GM20431 (cell line): Measurements from ENCODE around the gene SCAMP1.

Experiments used
- in situ Hi-C: fragments of 300-500 bp; cut with MseI, MboI; formaldehyde crosslinking; loops from one replicate; pipeline ENCODE4 v1.15.0; 2020; ENCODE audit warnings: low sequenced_read_pairs; ENCODE audit not compliant: unreplicated experiment

Gene SCAMP1, protein sequence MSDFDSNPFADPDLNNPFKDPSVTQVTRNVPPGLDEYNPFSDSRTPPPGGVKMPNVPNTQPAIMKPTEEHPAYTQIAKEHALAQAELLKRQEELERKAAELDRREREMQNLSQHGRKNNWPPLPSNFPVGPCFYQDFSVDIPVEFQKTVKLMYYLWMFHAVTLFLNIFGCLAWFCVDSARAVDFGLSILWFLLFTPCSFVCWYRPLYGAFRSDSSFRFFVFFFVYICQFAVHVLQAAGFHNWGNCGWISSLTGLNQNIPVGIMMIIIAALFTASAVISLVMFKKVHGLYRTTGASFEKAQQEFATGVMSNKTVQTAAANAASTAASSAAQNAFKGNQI

DNA sequence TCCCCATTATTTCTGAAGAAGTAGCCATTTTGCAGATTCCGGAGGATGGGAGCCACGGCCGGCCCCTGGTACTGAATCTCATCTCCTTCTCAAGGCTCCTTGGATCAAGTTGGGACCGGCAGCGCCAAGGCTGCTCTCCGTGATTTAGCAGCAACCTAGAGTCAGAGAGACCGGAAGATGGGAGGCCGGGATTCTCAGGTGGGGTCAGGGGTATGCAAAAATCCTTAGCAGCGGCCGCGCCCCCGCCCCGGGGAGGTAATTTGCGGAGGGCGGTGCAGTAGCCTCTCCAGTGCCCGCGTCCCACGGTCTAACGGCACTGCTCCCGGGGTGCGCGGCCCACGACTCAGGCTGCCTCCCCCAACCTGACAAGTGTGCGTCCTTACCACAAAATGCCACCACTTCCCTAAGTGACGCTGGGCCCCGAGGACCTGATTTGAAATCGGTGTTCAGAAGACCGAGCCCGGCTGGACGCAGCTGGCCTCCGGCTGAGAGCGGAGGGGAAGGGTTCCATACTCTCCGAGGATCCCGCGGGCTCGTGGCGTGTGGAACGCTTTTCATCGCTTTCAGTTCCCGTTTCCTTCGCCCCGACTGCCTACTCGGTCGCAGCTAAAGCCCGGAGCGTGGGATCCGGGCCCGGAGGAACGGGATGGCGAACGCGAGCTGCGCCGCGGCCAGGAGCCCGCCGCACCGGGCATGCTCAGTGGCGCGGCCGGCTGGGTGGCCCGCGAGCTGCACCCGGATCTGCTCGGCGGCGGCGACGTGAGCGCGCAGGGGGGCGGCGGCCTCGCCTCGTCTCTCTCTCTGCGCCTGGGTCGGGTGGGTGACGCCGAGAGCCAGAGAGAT is at the start of gene SCAMP1:
TSS of gene SCAMP1 (plus strand) at position 787 of the 843 bp plus-strand sequence. CDS start at position 842, 55 bp downstream.
- in situ Hi-C loops, result loop anchor here (10.0 kb wide), 1 partner anchor 55 kb away; no protein-coding TSS in a partner anchor

DNA sequence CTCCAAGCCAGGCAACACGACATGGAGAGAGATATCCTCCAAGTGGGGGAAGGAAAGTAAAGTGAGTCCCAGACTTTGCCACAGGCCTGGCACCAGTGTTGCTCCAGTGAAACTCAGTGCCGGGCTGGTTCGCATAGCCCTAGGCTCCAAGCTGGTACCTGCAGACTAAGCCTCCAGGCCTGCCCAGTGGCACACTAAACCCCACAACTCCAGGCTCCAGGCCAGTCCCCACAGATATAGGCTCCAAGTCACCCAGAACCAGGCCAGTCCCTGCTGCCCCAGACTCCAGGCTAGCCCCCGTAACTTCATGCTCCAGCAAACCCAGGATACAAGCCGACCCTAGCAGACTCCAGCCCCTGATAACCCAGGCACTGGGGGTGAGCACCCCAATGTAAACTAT is 42.9 kb upstream of the SCAMP1 start:
- in situ Hi-C loops, result no loop called here

DNA sequence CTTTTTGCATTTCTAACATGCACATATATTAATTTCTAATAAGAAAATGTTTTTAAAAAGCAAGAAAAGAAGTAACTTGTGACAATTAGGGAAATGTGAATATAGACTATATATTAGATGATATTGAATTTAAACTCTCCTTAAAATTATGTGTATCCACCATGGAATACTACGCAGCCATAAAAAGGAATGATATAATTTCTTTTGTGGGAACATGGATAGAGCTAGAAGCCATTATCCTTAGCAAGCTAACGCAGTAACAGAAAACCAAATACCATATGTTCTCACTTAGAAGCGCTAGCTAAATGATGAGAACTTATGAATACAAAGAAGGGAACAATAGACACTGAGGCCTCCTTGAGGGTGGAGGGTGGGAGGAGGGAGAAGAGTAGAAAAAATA is 42.1 kb upstream of the SCAMP1 start:
- in situ Hi-C loops, result no loop called here

DNA sequence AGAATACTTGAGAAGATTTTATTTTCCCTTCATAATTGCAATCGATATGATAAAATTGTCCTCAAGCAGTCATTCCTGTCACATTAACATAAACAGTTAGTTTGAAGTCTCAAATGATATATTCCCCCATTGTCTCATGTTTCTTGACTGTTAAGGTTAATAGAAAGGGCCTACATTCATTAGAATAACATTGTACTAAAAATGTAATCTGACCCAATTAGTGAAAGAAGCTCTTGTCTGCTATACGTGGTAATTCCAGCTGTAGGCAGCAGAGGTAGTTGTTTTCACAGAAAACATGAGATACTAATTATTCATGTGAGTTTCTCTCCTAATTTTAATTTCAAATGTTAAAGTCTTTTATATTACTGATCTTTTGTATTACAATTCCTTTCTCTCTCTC is 40.0 kb upstream of the SCAMP1 start:
- in situ Hi-C loops, result no loop called here

DNA sequence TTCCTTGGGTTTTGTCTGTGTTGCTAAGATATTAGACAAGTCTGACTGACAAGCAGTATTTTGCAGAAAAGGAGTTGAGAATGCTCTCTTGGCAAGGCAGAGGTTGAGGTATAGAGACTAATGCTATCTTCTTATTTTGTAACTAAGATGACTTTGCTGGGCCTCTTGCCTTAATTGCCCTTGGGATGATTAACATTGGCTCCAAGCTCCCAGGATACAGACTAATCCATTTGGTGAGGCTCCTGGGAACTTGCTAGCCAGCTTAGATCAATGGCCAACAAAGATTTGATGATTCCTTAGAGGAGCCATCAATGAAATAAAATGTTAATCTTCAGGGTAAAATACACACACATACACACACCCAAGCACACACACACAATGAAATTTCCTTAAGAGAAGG is 37.2 kb upstream of the SCAMP1 start:
- in situ Hi-C loops, result no loop called here

DNA sequence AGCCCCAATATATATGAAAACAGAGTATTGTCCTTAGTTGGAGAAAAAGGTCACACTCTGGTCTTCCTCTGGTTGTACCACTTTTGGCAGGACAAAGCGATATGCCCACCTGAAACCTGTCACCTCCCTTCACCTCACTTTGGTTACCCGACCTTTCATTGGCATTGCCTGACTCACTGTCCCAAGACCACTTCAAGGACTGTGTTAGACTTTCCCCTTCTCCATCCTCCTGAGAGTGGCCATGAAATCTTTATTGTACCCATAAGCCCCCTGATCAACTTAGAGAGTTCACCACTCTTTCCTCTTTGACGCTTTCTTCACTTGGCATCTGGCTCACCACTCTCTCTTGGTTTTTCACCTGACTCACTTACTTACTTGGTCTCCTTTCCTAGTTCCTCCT is 33.5 kb upstream of the SCAMP1 start:
- in situ Hi-C loops, result no loop called here

DNA sequence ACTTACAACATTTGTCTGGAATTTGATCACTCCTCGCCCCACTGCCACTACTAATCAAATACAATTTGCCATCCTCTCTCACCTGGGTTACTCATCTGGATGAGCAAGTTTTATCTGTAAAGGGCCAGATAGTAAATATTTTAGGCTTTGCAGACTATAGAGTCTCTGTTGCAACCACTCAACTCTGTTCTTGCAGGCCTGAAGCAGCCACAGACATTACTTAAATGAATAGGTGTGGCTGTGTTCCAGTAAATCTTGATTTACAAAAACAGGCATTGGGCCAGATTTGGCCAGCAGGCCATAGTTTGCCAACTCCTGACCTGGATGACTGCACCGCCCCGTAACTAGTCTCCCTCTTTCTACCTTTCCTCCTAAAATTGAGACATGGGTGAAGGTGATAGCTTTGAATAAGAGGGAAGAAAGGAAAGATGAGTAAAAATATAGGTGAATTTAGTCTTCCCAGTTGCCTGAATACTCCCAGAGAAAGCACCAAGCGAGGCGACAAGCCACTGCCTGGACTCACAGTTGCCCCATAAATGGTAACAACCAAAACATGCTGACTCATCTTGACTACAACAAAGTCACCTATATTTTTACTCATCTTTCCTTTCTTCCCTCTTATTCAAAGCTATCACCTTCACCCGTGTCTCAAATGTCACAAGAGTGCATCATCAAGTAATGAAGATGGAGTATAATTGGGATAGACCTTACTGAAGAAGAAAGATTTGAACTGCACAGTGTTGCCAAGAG is 32.5 kb upstream of the SCAMP1 start:
- in situ Hi-C loops, result no loop called here

DNA sequence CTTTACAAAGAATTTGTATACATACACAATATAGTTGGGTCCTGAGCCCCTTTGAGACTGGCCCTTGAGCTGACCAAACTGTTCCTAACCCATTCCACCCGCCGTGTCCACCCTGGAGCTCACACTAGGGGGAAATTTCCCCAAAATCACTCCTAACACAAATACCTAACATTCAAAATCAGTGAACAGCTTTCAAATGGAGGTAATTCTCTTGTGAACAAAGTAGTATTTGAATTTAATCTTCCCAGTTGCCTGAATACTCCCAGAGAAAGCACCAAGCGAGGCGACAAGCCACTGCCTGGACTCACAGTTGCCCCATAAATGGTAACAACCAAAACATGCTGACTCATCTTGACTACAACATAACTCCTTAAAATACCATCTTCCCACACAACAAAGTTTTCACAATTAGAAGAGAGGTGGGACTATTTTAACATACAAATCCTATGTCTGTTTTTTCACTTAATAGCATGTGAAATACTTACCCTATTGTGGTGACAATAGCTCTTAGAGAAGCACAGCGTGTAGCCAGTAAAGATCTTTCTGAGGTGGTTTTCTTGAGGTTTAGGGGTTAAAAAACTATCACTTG is 31.7 kb upstream of the SCAMP1 start:
- in situ Hi-C loops, result no loop called here

DNA sequence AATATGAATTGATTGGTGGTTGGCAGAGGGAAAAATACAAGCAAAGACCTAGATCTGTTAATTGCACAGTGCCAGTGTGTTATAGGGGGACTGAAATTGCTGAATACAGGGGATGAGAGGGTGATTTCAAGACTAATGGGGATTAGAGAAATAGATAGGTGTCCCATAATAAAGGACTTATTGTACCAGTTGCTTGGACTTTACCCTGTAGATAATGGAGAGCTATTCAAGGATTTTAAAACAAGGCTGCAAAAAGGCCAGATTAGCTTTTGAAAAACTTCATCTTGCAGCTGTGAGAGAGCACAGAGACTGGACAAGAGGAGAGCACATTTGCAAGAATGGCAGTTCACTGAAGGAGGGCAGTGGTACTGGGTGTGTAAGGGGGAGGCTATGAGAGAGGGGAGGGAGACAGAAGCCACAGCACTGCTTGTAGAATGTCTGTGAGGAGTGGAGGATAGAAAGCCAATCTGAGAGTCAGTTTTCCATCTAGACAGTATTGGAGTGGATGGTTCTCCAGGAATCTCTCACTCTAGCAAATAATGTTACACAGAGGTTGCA is 28.8 kb upstream of the SCAMP1 start:
- in situ Hi-C loops, result no loop called here

DNA sequence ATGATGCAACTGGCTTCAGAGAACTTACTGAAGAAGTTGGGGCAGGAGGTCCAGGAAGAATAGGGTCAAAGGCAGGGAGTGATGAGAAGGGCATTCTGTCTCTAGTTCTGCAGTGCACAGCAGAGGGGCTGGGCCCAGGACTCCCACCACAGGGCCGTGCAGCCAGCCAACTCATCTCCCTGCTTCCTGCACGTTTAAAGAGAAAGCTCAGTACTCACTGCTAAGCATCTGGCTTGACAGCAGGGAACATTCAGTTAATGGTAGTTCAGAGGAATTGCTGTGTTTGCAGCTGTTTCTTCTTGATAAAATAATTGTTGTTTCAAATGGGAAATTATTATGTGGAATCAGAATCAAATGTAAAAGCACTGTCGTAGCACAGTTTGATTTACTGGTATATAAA is 25.6 kb upstream of the SCAMP1 start:
- in situ Hi-C loops, result no loop called here

DNA sequence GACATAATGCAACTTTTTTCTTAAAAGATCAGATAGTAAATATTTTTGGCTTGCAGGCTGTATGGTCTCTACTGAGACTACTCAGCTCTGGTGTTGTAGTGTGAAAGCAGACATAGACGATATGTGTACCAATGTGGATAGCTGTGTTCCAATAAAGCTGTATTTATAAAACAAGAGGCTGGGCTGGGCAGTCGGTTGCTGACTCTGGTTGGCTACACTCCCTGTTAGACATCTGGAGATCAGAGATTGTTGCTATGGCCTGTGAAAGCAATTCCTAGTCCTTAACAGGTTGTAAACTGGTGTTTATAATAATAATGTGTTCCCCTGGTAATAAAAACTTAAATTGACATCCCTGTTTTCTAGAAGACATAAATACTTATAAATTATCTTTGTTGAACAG is 24.4 kb upstream of the SCAMP1 start:
- in situ Hi-C loops, result no loop called here

DNA sequence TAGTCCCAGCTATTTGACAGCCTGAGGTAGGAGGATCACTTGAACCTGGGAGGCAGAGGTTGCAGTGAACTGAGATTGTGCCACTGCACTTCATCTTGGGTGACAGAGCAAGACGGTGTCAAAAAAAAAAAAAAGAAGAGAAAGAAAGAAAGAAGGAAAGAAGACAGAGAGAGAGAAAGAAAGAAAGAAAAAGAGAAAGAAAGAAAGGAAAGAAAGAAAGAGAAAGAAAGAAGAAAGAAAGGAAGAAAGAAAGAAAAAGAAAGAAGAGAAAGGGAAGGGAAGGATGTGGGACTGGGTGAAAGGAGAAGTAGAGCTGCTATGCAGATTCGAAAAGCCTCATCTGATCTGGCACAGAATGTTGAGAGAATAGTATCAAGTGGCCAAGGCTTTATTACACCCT is 23.7 kb upstream of the SCAMP1 start:
- in situ Hi-C loops, result no loop called here

DNA sequence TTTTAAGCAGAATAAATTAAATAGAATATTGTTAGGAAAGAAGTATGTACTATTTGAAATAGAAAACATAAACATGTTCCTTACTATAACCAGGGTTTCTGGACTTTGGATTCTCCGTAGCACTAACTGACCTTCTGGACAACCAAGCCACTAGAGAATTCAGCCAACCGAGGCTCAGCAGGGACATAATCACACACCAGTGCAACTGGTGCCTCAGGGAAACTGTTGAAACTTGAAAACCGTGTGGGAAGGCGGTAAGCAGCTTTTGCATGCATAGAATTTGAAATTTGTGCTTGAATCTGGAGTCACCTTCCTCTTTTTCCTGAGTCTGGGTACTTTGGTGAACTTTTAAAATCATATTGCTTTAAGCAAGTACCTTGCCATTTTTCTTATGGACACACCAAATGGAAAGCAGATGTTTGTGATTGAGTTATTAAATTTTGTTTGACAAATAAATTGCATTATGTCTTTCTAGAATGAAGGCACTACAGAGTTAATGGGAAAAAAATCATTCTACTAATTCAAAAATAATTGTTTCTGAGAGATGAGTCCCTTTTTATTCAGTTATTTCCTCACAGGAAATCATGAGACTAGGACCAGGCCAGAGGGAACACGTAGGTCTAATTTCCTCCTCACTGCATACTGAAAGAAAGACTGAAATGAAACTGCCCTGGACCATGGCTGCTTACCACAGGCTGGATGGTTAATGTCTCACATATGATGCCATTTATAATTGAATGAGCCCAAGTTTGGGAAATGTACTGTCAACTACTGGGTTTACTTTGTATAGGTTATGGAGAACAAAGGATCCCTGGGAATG is 20.6 kb upstream of the SCAMP1 start:
- in situ Hi-C loops, result no loop called here

DNA sequence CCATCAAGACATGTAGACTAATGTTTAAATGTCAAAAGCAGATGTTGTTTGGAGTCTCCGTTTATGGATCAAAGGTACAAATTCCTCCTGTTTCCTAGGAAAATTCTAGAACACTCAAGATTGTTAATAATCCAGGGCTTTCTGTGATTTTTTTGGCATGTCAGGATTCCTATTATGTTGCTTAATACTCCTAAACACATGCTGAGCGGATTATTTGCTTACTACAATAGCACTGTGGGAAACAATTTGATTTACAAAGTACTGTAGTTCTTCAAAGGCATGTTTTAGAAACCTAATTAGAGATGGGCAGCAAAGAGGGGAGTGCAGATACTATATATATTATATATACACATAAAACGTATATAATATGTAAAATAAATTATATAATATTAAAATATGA is 19.0 kb upstream of the SCAMP1 start:
- in situ Hi-C loops, result no loop called here

DNA sequence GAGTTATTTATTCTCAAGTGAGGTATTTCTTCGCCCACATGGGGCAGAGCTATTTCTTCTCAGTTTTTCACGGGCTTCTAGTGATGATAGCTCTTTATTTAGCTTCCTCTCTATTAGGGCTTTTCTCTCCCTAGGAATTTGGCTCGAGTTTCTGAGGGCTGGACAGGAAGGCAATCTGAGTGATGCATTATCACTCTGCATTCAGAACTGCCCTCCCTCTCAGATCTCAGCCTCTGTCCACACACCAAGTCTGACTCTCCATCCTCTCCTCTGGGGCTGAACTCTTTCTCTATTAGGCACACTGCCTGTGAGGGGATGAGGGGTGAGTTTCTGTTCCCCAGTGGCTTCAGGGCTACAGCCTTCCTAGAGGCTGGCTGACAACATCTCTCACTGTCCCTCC is 14.9 kb upstream of the SCAMP1 start:
- in situ Hi-C loops, result no loop called here

DNA sequence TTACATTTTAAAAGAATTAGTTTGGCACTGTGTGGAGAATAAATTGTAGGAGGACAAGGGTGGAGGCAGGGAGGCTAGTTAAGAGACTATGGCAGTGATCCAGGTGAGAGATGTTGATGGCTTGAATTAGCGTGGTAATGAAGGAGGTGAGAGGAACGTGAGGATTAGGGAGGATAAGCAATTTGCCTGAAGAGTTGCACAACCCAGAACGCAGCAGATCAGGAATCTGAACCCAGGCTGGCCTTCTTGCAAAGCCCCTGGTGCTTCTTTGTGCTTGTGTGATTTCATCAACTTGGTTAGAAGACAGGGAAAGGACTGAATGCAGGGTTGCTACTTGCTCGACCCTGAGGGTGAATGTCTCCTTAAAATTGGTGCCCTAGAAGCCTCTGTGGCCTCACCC is 6.9 kb upstream of the SCAMP1 start:
- in situ Hi-C loops, result loop anchor here (10.0 kb wide), 1 partner anchor 49 kb away; no protein-coding TSS in a partner anchor

DNA sequence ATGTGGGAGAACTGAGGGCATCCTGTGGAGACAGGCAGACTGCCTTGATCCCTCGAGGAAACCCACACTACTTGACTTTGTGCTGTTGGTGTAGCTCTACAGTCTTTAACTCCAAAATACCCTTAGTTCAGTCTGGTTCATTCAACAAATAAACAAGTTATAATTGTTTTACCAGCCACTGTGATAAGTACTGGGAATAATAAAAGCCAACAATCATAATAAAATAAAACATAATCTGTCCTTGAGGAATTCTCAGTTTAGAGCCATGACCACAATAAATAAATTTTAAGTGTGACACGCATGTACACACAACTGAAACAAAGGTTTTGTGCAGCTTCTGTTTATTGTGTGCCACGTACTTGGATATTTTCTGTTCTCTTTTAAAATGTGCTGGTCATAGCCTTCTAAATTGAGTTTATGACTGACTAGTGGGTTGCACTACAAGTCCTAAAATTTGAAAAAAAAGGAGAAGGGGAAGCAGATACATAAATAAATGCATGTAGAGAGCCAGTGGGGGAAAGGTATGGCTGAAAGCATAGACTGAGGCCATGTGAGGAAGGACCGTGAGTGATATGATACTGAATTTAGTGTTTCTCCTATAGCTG is 6.2 kb upstream of the SCAMP1 start:
- in situ Hi-C loops, result loop anchor here (10.0 kb wide), 1 partner anchor 49 kb away; no protein-coding TSS in a partner anchor

DNA sequence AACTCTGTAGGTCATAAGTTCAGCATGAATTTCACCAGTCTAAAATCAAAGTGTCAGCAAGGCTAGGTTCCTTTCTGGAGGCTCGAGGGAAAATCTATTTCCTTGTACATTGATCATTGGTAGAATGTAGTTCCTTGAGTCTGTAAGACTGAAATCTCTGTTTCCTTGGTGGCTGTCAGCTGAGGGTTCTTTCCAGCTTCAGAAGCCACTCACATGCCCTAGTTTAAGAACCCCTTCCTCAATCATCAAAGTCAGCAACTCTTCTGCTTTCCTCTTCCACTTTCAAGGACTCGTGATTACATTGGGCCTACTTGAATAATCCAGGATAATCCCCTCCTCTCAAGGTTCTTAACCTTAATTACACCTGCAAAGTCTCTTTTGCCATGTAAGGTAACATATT is 4.9 kb upstream of the SCAMP1 start:
- in situ Hi-C loops, result loop anchor here (10.0 kb wide), 1 partner anchor 51 kb away; no protein-coding TSS in a partner anchor

DNA sequence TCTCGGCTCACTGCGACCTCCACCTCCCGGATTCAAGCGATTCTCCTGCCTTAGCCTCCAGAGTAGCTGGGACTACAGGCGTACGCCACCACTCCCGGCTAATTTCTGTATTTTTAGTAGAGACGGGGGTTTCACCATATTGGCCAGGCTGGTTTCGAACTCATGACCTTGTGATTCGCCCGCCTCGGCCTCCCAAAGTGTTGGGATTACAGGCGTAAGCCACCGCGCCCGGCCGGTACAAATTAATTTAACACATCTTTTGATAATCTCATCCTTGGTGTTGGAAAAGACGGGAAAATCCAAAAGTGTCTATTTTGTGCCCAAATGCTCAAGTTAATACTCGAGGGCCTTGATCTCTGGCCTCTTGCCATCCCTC is 974 bp upstream of the SCAMP1 start:
- in situ Hi-C loops, result loop anchor here (10.0 kb wide), 1 partner anchor 55 kb away; no protein-coding TSS in a partner anchor
